ENCODE results near the gene PWWP2B.

- no peak for TF ChIP-seq ZFP41 (CRISPR knock-in tag; IDR thresholded peaks at IDR 0.05; ENCODE audit: borderline replicate concordance)
- TF ChIP-seq TBP (CRISPR knock-in tag; IDR thresholded peaks at IDR 0.05) = no peak
- TF ChIP-seq NAIF1 (CRISPR knock-in tag; IDR thresholded peaks at IDR 0.05; ENCODE audit: borderline replicate concordance) = no peak
- TF ChIP-seq GMEB1 (CRISPR knock-in tag; IDR thresholded peaks at IDR 0.05; ENCODE audit: borderline replicate concordance) = no peak
- TF ChIP-seq PATZ1 (CRISPR knock-in tag; IDR thresholded peaks at IDR 0.05) = no peak
- TF ChIP-seq PRDM15 (CRISPR knock-in tag; IDR thresholded peaks at IDR 0.05) = no peak
- TF ChIP-seq ZNF530 (CRISPR knock-in tag; IDR thresholded peaks at IDR 0.05; ENCODE audit: low read depth) = no peak
- TF ChIP-seq POLR2A (IDR thresholded peaks at IDR 0.05; ENCODE audit: insufficient read depth in 1 of 2, low read depth in 2 of 2, low read length in 2 of 2) = no peak
- TF ChIP-seq EZH2 (conservative IDR thresholded peaks at IDR 0.05; ENCODE audit: low read depth, low read length) = no peak
- TF ChIP-seq AHR (CRISPR knock-in tag; IDR thresholded peaks at IDR 0.05) = no peak
- no peak for TF ChIP-seq HDAC6 (IDR thresholded peaks at IDR 0.05; ENCODE audit: low read depth, low read length)
- no peak for TF ChIP-seq CCAR2 (optimal IDR thresholded peaks at IDR 0.05; ENCODE audit: low read depth, low read length)
Observed at GRCh38 chr10:132456881-132457280, 59.9 kb downstream of the PWWP2B start.
